ENCODE data around the gene GLRX. TPM values are rescaled to one million over a fixed set of nuclear protein-coding genes. Genes with fewer than 3 reads are reported as not detected.
"Not testable (repeated sequence)": the region's sequence is repeated elsewhere in the genome, so short reads cannot be mapped to it uniquely, and the experiment has no call there.

GLRX gene
- polyA plus RNA-seq, 6 donors from 2014 or later = 57.4 to 104 (median 77.4) TPM

GRCh38 chr5:95818181-95819147, 4.1 kb downstream of the GLRX start:
- H3K36me3 Mint-ChIP-seq = peaks cover 16 to 18% of the 10 kb centered on the region in 2 donors
- ATAC-seq (ENCODE audit: low read depth in 2 of 2) = peak; percentile 70 to 71
- H3K4me1 Mint-ChIP-seq = peaks cover 47 to 75% (median 68%) of the 10 kb centered on the region in 3 donors
- peak; percentile 62 for DNase-seq
- peak overlapping the region; percentile 14 to 96 (median 90) for H3K27ac Mint-ChIP-seq
- H3K27me3 Mint-ChIP-seq = no peaks in the 10 kb centered on the region
- H3K9me3 Mint-ChIP-seq = no peaks in the 10 kb centered on the region
- H3K4me3 Mint-ChIP-seq = peak overlapping the region; percentile 76 to 96 (median 88)

- peak overlapping the region; percentile 76 to 96 (median 88) for H3K4me3 Mint-ChIP-seq
- peak overlapping the region in 5 of 6 donors; percentile 14 to 96 (median 88) for H3K27ac Mint-ChIP-seq
- H3K27me3 Mint-ChIP-seq = no peaks in the 10 kb centered on the region
- H3K36me3 Mint-ChIP-seq = peaks cover 18 to 21% of the 10 kb centered on the region in 2 donors
- no peak for ATAC-seq (ENCODE audit: low read depth in 2 of 2)
- no peak for DNase-seq
- peaks cover 39 to 67% (median 59%) of the 10 kb centered on the region in 3 donors for H3K4me1 Mint-ChIP-seq
- no peaks in the 10 kb centered on the region for H3K9me3 Mint-ChIP-seq
Measured at GRCh38 chr5:95817430-95817829, 5.1 kb downstream of the GLRX start.

- H3K4me3 Mint-ChIP-seq = peak overlapping the region in 6 of 8 donors; percentile 6 to 96 (median 50)
- H3K4me1 Mint-ChIP-seq = peaks cover 41 to 68% (median 58%) of the 10 kb centered on the region in 3 donors
- peak overlapping the region in 3 of 6 donors; percentile 14 to 86 (median 47) for H3K27ac Mint-ChIP-seq
- H3K36me3 Mint-ChIP-seq = peaks cover 18 to 27% of the 10 kb centered on the region in 2 donors
- ATAC-seq (ENCODE audit: low read depth in 2 of 2) (no peak), DNase-seq (no peak)
- H3K27me3 Mint-ChIP-seq = no peaks in the 10 kb centered on the region
- no peaks in the 10 kb centered on the region for H3K9me3 Mint-ChIP-seq
Measured at GRCh38 chr5:95816776-95817175, 5.8 kb downstream of the GLRX start.

- H3K4me1 Mint-ChIP-seq = peaks cover 40 to 67% (median 58%) of the 10 kb centered on the region in 3 donors
- peaks cover 18 to 27% of the 10 kb centered on the region in 2 donors for H3K36me3 Mint-ChIP-seq
- ATAC-seq (ENCODE audit: low read depth in 2 of 2) = no peak
Measured at GRCh38 chr5:95816341-95816740, 6.2 kb downstream of the GLRX start.

GRCh38 chr5:95815155-95815729, 7.3 kb downstream of the GLRX start:
- no peak overlapping the region for H3K4me3 Mint-ChIP-seq
- no peak overlapping the region for H3K27ac Mint-ChIP-seq
- H3K9me3 Mint-ChIP-seq = no peaks in the 10 kb centered on the region
- H3K27me3 Mint-ChIP-seq = no peaks in the 10 kb centered on the region
- H3K36me3 Mint-ChIP-seq = peaks cover 18 to 27% of the 10 kb centered on the region in 2 donors
- ATAC-seq (ENCODE audit: low read depth in 2 of 2) (no peak), DNase-seq (no peak)
- peaks cover 45 to 64% (median 60%) of the 10 kb centered on the region in 3 donors for H3K4me1 Mint-ChIP-seq

More at GRCh38 chr5:95816341-95816740, 6.2 kb downstream of the GLRX start:
- Mint-ChIP-seq H3K4me3 (peak overlapping the region in 4 of 8 donors; percentile 16 to 96 (median 30)), H3K27me3 (no peaks in the 10 kb centered on the region), H3K9me3 (no peaks in the 10 kb centered on the region), H3K27ac (peak overlapping the region in 4 of 6 donors; percentile 50 to 86 (median 80))
- DNase-seq = no peak

GRCh38 chr5:95813035-95813434, 9.5 kb downstream of the GLRX start:
- peaks cover 18 to 27% of the 10 kb centered on the region in 2 donors for H3K36me3 Mint-ChIP-seq
- H3K4me1 Mint-ChIP-seq = peaks cover 55 to 71% (median 64%) of the 10 kb centered on the region in 3 donors
- peak overlapping the region in 3 of 6 donors; percentile 29 to 85 (median 75) for H3K27ac Mint-ChIP-seq
- DNase-seq; H3K27me3 Mint-ChIP-seq; ATAC-seq (ENCODE audit: low read depth in 2 of 2); H3K9me3 Mint-ChIP-seq; H3K4me3 Mint-ChIP-seq: not testable (repeated sequence)

- Mint-ChIP-seq H3K27me3 (no peaks in the 10 kb centered on the region), H3K4me3 (peak overlapping the region in 1 of 8 donors; percentile 21), H3K4me1 (peaks cover 57 to 68% (median 62%) of the 10 kb centered on the region in 3 donors), H3K9me3 (no peaks in the 10 kb centered on the region), H3K36me3 (peaks cover 18 to 27% of the 10 kb centered on the region in 2 donors), H3K27ac (peak overlapping the region in 4 of 6 donors; percentile 17 to 95 (median 82))
- ATAC-seq (ENCODE audit: low read depth in 2 of 2) (no peak), DNase-seq (no peak)
Measured at GRCh38 chr5:95812074-95812471, 10.5 kb downstream of the GLRX start.

- H3K36me3 Mint-ChIP-seq = peaks cover 18 to 27% of the 10 kb centered on the region in 2 donors
- not testable (repeated sequence) for DNase-seq; H3K27me3 Mint-ChIP-seq; ATAC-seq (ENCODE audit: low read depth in 2 of 2); H3K9me3 Mint-ChIP-seq
- peaks cover 55 to 63% (median 60%) of the 10 kb centered on the region in 3 donors for H3K4me1 Mint-ChIP-seq
- H3K4me3 Mint-ChIP-seq = peak overlapping the region in 1 of 8 donors; percentile 69
- peak overlapping the region; percentile 60 to 95 (median 82) for H3K27ac Mint-ChIP-seq
Measured at GRCh38 chr5:95811461-95812073, 11.0 kb downstream of the GLRX start.

- Mint-ChIP-seq H3K36me3 (peaks cover 13 to 23% of the 10 kb centered on the region in 2 donors), H3K27ac (peak overlapping the region in 4 of 6 donors; percentile 60 to 93 (median 80)), H3K4me1 (peaks cover 51 to 58% (median 55%) of the 10 kb centered on the region in 3 donors)
- not testable (repeated sequence) for H3K27me3 Mint-ChIP-seq; ATAC-seq (ENCODE audit: low read depth in 2 of 2); DNase-seq; H3K4me3 Mint-ChIP-seq; H3K9me3 Mint-ChIP-seq
Measured at GRCh38 chr5:95811126-95811423, 11.5 kb downstream of the GLRX start.

- Mint-ChIP-seq H3K9me3 (no peaks in the 10 kb centered on the region), H3K27me3 (no peaks in the 10 kb centered on the region), H3K4me3 (peak overlapping the region in 7 of 8 donors; percentile 36 to 83 (median 69)), H3K27ac (peak overlapping the region; percentile 91 to 94 (median 93)), H3K4me1 (peaks cover 45 to 53% (median 52%) of the 10 kb centered on the region in 3 donors), H3K36me3 (peaks cover 7 to 19% of the 10 kb centered on the region in 2 donors)
- DNase-seq (no peak), ATAC-seq (ENCODE audit: low read depth in 2 of 2) (no peak)
Measured at GRCh38 chr5:95810305-95811125, 12.0 kb downstream of the GLRX start.

- DNase-seq = no peak
Measured at GRCh38 chr5:95809414-95809960, 13.0 kb downstream of the GLRX start.

More at GRCh38 chr5:95809414-95809960, 13.0 kb downstream of the GLRX start:
- Mint-ChIP-seq H3K36me3 (peaks cover 5 to 27% of the 10 kb centered on the region in 2 donors), H3K9me3 (no peaks in the 10 kb centered on the region), H3K4me1 (peaks cover 45 to 50% (median 49%) of the 10 kb centered on the region in 3 donors), H3K27ac (peak overlapping the region; percentile 84 to 96 (median 94)), H3K27me3 (no peaks in the 10 kb centered on the region), H3K4me3 (peak overlapping the region in 5 of 8 donors; percentile 61 to 83 (median 75))
- no peak for ATAC-seq (ENCODE audit: low read depth in 2 of 2)

All from naive B cell (primary cell).